ENCODE results near the gene CRYM.
"Not testable (repeated sequence)": the region's sequence is repeated elsewhere in the genome, so short reads cannot be mapped to it uniquely, and the experiment has no call there.

The CRYM gene

DNA sequence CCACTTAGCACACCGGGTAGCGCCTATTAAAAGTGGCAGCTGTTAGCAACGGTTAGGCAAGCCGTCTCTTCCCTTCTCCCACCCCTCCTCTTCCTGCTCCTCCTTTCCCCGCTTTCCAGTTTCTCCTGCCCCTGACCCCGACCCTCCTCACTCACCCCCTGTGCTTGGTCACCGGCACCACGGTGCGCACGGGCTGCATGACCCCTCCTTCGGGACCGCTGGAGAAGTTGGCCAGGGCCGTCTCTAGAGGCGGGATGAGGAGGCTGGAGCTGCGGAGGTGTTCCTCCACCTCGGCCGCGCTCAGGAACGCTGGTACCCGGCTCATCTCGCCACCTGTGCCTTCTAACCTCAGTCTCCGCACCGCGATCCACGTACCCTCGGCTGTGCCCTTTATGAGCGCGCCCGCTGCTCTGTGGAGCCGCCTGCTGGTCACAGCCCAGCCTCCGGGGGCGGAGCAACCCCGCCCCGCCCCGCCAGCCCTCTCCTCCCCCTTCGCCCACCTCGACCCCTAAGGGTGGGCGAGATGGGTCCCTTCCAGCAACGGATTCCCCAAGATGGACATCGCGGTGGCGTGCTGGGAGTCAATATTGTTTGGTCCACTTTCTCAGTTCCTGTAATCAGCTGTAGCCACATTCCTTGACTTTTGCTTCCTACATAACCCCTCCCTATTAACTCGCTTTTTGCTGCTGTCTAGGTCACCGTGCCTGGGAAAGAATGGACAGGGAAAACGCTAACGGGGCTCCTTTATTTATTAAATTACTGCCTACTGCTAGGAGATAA, at the start of gene CRYM:
Gene CRYM, minus strand, starts transcription at position 364 of the 780 bp plus-strand sequence. Its CDS starts 39 bp downstream, at position 325.
- no peak for DNase-seq (ENCODE audit: low spot score)

DNA sequence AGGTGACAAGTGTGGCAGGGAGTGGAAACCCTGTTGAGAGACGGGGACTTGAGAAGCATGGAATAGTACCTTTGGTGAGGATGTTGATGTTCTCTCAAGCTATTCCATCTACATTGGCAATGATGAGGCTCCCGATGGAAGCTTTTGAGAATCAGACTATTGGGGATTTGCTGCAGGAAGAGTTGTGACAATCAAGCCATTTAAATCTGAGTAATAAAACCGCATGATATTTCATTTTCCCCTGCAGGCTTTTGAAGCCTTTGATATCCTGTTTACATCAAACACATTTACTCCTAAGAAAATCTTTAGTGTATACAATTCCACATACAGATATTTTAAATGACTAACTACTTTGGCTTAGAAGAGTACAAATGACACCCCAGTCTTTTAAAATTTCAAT, 49.0 kb upstream of the CRYM start:
- DNase-seq (ENCODE audit: low spot score): no peak

DNA sequence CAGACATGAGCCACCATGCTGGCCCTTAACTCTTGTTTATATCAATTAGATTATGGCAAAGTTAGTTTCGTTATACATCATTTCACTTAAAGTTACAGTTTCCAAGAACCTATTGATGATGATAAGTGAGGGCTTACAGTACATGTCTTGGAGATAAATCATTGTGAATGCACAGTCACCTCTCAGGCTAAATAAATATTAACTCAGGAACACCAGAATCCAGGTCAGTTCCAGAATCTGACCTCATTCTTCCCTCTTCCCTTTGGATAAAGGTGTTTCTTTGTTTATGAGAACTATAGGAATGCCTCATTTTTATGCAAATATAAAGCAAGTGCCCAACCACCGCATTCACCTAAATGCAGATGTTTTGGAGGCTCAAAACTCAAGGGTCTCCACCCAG, 48.4 kb upstream of the CRYM start:
- DNase-seq (ENCODE audit: low spot score): no peak

DNA sequence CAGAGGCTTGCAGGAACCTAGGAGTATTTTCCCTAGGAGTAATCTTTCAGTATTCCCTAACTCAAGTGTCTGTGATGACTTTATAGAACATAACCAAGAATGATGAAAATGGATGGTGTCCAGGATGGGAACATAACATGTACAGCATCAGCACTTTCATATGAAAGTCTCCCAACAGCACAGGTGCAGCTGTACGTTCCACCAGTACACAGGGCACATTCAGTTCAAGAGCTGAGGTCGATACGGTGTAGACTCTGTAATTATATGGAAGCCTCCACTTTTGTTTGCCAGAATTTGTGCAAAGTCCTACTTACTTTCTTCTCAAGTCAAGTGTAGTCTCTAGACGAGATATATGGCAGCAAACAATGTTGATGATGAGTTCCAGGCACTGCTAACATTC, 46.2 kb upstream of the CRYM start:
- no peak for DNase-seq (ENCODE audit: low spot score)

DNA sequence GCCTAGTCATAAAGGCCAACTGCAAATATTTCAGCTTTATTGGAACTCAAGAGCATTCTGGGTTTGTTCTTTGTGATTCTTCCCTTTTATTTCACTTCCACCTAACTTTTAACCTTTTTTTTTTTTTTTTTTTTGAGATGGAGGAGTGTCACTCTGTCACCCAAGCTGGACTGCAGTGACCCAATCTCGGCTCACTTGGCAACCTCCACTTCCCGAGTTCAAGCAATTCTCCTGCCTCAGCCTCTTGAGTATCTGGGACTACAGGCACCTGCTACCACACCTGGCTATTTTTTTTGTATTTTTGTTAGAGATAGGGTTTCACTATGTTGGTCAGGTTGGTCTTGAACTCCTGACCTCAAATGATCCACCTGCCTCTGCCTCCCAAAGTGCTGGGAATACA, 44.2 kb upstream of the CRYM start:
- DNase-seq (ENCODE audit: low spot score): not testable (repeated sequence)

DNA sequence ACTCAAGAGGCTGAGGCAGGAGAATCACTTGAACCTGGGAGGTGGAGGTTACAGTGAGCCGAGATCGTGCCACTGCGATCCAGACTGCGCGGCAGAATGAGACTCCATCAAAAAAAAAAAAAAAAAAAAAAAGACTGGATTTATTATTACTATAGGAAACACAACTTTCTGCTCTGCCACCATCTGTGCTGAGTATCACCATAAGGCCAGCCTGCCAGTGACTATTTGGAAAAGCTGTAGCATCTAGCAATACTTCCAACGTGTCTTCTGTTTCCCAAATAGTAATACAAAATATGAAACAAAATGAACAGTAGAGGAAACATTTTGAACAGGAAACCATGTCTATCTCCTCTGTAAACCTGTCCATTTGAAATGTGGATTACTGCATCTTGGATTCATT, 43.6 kb upstream of the CRYM start:
- no peak for DNase-seq (ENCODE audit: low spot score)

DNA sequence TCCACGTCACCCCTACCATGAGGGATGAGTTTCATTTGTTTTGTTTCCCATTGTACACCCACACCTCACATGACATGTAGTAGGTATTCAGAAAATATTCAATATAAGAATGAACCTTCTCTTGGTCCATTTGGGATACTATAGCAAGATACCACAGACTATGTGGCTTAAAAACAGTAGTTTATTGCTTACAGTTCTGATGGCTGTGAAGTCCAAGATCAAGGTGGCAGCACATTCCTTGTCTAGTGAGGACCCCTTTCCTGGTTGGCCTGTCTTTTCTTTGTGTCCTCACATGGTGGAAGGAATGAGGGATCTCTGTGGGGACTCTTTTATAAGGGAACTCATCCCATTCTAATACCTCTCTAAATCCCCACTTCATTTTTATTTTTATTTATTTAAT, 36.2 kb upstream of the CRYM start:
- DNase-seq (ENCODE audit: low spot score): no peak

DNA sequence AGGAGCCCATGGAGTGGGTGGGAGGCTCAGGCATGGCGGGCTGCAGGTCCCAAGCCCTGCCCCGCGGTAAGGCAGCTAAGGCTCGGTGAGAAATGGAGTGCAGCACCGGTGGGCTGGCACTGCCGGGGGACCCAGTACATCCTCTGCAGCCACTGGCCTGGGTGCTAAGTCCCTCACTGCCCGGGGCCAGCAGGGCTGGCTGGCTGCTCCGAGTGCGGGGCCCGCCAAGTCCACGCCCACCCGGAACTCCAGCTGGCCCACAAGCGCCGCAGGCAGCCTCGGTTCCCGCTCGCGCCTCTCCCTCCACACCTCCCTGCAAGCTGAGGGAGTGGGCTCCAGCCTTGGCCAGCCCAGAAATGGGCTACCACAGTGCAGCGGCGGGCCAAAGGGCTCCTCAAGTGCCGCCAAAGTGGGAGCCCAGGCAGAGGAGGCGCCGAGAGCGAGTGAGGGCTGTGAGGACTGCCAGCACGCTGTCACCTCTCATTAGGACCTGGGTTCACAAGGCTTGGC, 34.8 kb upstream of the CRYM start:
- DNase-seq (ENCODE audit: low spot score): not testable (repeated sequence)

DNA sequence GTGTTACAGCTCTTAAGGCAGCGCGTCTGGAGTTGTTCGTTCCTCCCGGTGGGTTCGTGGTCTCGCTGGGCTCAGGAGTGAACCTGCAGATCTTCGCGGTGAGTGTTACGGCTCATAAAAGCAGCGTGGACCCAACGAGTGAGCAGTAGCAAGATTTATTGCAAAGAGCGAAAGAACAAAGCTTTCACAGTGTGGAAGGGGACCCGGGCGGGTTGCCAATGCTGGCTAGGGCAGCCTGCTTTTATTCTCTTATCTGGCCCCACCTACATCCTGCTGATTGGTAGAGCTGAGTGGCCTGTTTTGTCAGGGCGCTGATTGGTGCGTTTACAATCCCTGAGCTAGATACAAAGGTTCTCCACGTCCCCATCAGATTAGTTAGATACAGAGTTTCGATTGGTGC, 34.0 kb upstream of the CRYM start:
- not testable (repeated sequence) for DNase-seq (ENCODE audit: low spot score)

DNA sequence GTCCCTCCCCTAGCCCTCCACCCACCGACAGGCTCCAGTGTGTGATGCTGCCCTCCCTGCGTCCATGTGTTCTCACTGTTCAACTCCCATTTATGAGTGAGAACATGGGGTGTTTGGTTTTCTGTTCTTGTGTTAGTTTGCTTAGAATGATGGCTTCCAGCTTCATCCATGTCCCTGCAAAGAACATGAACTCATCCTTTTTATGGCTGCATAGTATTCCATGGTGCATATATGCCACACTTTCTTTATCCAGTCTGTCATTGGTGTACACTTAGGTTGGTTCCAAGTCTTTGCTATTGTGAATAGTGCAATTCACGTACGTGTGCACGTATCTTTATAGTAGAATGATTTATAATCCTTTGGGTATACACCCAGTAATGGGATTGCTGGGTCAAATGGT, 28.6 kb upstream of the CRYM start:
- not testable (repeated sequence) for DNase-seq (ENCODE audit: low spot score)

DNA sequence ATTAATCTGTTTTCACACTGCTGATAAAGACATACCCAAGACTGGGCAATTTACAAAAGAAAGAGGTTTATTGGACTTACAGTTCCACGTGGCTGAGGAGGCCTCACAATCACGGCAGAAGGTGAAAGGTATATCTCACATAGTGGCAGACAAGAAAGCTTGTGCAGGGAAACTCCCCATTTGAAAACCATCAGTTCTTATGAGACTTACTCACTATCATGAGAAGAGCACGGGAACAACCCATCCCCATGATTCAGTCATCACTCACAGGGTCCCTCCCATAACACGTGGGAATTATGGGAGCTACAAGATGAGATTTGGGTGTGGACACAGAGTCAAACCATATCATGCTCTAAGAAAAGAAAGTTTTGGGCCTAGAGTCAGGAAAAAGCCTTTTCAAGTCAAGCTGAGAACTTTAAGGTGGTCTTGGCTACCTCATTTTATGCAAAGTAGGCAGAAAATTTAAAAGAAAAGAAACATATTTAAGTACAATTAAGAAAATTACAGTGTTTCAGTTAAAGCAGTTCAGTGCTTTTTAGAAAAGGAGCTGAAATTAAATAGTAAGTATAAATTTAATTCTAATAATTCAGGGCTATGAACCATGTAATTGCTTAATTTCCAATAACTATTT, 24.9 kb upstream of the CRYM start:
- peak; percentile 97 for DNase-seq (ENCODE audit: low spot score)

DNA sequence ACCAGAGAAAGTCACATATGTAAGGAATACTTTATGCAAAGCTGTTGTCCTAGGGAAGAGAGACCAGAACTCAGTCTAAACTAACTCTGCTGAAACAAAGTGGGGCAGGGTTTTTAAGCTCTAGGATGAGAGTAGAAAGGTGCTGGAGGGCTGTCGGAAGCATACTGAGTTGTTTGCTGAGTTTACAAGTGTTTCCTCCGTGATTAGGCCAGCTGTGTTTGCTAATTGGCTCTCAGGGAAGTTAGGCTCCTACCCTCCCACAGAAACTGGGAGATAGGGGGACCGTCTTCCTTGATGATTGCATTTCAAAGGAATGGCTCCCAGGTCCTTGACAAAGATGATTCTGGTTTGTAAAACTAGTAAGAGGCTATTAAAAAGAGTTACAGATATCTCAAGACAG, 24.4 kb upstream of the CRYM start:
- peak; percentile 79 for DNase-seq (ENCODE audit: low spot score)

DNA sequence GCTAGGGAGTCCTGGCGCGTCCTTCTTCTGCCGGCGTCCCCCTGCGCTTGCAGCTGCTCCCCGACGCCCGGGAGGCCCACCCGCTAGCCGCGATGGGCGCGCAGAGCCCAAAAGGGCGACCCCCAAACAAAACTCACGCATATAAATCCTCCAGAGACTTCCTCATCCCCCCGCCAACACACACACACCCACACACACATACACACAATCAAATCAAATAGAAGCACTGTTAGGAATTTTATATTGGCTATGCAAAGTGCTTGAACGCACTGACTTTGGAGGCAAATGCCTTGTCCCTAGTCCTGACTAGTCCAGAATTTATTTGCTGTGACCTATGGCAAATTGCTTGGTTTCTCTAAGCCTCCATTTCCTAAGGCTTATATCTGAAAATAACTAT, 23.8 kb upstream of the CRYM start:
- DNase-seq (ENCODE audit: low spot score): no peak

DNA sequence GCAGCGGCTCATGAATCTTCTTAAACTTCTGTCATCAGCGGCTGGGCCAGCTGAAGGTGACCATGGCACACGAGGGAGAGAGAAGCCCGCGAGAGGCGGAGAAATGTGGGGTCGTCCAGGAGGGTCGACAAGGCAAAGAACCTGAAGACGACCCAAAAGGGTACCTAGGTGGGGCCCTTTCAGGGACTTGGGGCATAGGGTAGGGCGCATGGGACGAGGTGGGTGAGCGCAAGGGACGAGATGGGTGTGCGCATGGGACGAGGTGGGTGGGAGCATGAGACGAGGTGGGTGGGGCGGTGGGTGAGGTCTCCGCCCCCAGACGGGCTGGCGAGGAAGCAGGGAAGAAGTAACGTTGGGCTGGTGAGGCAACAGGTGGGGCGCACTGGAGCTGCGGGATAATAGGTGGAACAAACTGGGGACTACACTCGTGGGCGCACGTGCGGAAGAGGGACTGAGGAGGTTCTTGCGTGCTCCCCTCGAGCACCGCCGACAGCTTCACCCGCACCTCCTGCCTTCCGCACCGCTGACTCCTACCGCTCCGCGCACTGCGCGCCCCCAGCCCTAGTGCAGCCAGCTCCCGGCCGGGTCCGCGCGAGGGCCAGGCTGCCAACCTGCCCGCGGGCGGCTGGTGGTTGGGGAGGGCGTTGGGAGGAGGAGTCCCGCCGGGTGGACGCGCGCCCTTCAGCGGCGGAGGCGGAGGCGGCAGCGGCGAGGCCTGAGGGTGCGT, 23.2 kb upstream of the CRYM start:
- DNase-seq (ENCODE audit: low spot score): peak; percentile 87

DNA sequence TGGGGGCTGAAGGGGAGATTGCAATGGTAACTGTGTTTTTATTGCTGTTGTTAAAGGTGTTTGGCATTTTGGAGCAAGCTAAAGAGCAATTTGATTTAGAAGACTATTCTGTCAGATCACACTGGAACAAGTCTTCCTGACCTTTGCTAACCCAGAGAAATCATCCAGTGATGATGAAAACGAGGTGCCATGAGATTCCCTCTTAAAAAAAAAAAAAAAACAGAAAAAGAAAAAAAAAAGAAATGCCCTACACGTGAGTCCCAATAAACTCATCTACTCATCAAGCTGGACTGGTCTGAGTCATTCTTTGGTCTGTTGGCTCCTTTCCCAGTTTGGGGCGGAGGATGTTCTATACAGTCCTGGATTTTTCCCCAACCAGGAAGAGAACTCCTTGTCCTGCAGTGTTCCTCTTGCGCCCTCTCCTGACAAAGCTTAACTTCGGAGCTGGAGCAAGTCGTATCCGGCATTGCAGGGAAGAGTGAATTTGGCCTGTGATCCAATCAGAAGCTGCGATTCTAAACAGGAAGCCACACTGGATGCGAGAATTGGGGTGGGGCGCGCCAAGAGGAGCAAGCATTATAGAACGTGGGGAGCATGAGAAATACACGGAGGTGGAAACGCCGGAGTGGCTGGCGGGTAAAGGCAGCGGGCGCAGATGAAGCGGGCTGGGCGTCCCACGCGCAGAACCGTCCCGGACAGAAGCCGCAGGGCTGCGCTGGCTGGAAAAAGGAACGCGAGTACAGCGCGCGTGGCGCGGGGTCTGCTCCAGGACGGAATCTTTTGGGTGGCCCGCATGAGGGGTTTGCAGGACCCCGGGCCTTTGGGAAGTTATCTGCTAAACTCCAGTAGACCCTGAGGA, 22.4 kb upstream of the CRYM start:
- peak; percentile 100 for DNase-seq (ENCODE audit: low spot score)

DNA sequence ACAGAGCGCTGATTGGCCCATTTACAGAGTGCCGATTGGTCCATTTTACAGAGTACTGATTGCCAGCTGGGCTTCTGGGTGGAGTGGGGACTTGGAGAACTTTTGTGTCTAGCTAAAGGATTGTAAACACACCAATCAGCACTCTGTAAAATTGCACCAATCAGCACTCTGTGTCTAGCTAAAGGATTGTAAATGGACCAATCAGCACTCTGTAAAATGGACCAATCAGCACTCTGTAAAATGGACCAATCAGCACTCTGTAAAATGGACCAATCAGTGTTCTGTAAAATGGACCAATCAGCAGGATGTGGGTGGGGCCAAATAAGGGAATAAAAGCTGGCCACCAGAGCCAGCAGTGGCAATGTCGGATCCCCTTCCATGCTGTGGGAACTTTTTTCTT, 11.7 kb upstream of the CRYM start:
- not testable (repeated sequence) for DNase-seq (ENCODE audit: low spot score)

DNA sequence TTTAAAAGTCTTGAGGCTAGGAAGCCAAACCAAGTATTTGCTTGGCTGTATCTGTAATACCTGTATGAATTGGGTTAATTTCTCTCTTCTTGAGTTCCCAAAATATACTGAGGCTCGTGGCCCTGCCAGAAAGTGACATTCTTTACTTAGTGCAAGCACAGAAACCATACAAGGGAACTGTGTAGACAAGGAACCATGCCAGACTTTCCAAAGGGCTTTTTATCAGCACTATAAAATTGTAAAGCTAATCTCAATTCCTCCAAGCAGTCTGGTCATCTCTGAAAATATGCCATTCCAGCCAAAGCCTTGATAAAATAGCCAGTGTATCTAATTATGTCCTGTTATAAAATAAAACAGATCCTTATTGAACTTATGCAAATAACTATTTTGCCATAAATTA, 7.2 kb upstream of the CRYM start:
- DNase-seq (ENCODE audit: low spot score): no peak

DNA sequence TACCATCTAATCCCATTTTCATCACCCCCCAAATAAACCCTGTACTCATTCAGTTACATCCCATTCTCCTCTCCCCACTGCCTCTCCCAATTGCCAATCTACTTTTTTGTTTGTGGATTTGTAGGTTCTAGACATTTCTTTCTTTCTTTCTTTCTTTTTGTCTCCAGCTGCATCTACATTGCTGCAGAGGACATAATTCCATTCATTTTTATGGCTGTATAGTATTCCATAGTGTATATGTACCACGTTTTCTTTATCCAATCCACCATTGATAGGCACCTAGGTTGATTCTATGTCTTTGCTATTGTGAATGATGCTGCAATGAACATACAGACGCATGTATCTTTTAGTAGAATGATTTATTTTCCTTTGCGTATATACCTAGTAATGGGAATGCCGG, 6.3 kb upstream of the CRYM start:
- DNase-seq (ENCODE audit: low spot score): no peak

DNA sequence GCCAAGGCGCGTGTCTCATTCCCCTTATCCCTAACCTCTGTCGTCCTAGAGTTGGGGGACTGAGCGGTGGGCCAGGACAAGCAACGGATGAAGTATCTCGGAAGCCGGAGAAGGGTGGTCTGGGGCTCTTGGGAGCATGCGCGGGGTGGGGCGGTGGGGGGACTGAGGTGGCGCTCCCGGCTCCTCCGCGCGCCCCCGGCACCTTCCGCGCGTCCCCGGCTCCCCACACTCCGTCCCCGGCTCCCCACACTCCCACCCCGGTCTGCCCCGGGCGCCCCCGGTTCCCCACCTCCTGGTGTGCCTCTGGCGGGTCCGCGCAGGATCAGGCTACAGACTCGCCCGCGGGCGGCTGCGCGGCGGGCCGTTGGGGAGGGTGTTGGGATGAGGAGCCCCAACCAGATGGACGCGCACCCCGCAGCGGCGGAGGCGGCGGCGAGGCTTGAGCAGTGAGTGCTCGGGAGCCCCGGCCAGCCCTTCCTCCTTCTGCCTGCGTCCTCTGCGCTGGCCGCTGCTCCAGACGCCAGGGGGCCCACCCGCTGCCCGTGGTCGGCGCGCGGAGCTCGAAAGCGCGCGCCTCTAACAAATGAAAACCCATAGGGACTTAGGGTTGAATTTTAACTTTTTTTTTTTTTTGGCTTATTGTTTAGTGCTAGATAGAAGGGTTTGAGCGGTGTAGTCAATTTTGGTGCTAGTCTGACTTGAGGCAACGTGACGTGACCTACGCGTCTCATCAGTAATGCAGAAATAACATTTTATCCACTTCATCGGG, 5.6 kb upstream of the CRYM start:
- DNase-seq (ENCODE audit: low spot score): peak; percentile 59

DNA sequence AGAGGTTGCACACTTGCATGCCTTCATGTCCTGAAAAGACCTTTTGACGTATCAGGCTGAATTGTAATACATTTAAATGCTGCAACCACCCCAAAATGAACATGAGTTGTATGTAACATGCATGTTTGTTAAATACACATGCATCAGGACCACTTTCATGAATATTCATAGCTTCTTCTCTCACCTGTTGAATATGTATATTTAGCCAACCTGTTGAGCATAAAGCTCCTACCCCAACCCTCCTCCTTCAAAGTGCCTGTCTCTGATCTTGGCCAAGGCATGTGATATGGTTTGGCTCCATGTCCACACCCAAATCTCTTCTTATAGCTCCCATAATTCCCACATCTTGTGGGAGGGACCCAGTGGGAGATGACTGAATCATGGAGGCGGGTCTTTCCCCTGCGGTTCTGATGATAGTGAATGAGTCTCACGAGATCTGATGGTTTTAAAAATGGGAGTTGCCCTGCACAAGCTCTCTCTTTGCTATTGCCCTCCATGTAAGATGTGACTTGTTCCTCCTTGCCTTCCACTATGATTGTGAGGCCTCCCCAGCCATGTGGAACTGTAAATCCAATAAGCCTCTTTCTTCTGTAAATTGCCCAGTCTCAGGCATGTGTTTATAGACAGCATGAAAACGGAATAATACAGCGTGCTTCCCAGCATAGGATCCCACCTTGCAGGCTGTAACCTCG, 3.8 kb upstream of the CRYM start:
- no peak for DNase-seq (ENCODE audit: low spot score)

DNA sequence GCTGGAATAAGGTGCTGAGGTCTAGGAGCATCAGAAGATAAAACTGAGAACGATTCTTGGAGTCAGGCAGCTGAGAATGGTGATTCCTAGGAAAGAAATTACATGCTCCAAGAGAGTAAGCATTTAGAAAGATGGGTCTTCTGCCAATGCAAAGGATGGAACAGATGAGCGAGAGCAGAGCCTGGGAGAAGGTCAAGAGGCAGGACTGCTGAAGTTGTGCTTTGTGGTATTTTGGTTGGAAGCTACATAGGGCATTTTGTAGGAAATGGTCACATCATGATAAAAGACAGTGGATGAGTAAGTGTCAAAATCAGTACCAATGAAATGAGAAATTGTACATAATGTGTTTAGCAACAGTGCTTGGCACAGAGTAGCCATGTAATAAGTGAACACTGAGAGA, 1.4 kb upstream of the CRYM start:
- DNase-seq (ENCODE audit: low spot score): no peak
